ENCODE data around the gene METTL25.

GRCh38 chr12:82523996-82524395 lies 165.7 kb downstream of the METTL25 start:
- TF ChIP-seq POLR2AphosphoS5 (IDR thresholded peaks at IDR 0.05; ENCODE audit: low read depth, low read length) (no peak), KDM1A (IDR thresholded peaks at IDR 0.05; ENCODE audit: borderline replicate concordance, low read length) (no peak), CTCF (IDR thresholded peaks at IDR 0.05; ENCODE audit: control extremely low read depth in 1 of 3, insufficient read depth in 1 of 3, low read depth in 1 of 3, low read length in 3 of 3) (no peak), ASH2L (IDR thresholded peaks at IDR 0.05; ENCODE audit: low read length) (no peak), JUN (IDR thresholded peaks at IDR 0.05; ENCODE audit: low read depth, low read length) (no peak), TAF1 (IDR thresholded peaks at IDR 0.05; ENCODE audit: low read depth, low read length) (no peak), EGR1 (IDR thresholded peaks at IDR 0.05; ENCODE audit: borderline replicate concordance, low read depth, low read length) (no peak), YY1 (IDR thresholded peaks at IDR 0.05; ENCODE audit: low read depth, low read length) (no peak), SP1 (IDR thresholded peaks at IDR 0.05; ENCODE audit: low read depth, low read length) (no peak), POLR2A (IDR thresholded peaks at IDR 0.05; ENCODE audit: control extremely low read depth in 1 of 2, low read depth in 2 of 2, low read length in 2 of 2) (no peak), TEAD4 (IDR thresholded peaks at IDR 0.05; ENCODE audit: low read depth, low read length) (no peak)
